NT2/D1 (cell line): ENCODE results near the gene SELENBP1.

Source experiments
- SUZ12 ChIP-seq: IDR thresholded peaks from 2 replicates; pipeline ENCODE4 v1.6.1; 2011; ENCODE audit not compliant: insufficient read length, insufficient read depth; ENCODE audit errors: extremely low read depth
- YY1 ChIP-seq: IDR thresholded peaks from 2 replicates; pipeline ENCODE4 v1.6.1; 2011; ENCODE audit not compliant: insufficient read length, insufficient read depth

GRCh38 chr1:151318975-151319374, 53.5 kb downstream of the SELENBP1 start:
- no peak for TF ChIP-seq SUZ12
- TF ChIP-seq YY1 = no peak
